HG03066 (cell line): Measurements from ENCODE around the gene TMCO1.
"Not testable (repeated sequence)": the region's sequence is repeated elsewhere in the genome, so short reads cannot be mapped to it uniquely, and the experiment has no call there.

Source experiments
- ATAC-seq: cut with Tn5 transposase; IDR thresholded peaks from one replicate; pipeline ENCODE4 v1.9.1; 2021; ENCODE audit warnings: low read depth; ENCODE audit not compliant: unreplicated experiment

The TMCO1 gene

DNA sequence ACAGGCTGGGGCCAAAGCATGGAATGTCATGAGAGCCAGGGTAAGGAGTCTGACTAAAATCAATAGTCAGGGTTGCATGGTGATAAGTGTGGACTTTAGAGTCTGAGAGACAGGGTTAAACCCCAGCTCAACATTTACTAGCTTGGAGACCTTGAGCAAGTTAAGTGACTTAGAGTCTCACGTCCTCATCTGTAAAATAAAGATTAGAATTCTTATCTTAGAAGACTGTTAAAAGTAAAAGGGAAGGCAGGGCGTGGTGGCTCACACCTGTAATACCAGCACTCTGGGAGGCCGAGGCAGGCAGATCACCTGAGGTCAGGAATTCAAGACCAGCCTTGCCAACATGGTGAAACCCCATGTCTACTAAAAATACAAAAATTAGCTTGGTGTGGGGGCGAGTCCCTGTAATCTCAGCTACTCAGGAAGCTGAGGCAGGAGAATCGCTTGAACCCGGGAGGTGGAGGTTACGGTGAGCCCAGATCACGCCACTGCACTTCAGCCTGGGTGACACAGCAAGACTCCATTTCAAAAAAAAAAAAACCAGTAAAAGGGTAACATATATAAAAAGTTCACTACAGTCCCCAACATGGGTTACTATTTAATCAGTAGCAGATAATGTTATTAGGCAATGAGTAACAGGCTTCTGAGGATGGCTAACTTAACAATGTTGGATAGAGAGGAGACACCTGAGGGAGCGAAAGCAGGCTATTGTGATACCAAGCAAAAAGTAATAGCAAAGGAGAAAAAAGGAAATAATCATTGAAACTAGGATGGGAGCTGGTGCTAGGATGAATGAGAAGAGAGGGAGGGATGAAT lies 20.8 kb downstream of the TMCO1 start:
- ATAC-seq, result no peak

DNA sequence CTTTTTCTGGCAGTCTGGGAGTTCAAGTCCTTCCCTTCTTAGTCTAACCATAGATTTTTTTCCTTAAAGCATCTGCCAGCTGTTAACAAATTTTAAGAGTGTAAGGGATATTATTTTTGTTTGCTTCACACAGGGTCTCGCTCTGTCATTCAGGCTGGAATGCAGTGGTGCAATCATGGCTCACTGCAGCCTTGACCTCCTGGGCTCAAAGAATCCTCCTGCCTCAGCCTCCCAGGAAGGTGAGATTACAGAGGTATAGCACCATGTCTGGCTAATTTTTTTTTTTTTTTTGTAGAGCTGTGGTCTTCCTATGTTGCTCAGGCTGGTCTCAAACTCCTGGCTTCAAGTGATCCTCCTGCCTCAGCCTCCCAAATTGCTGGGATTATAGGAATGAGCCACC lies 23.8 kb downstream of the TMCO1 start:
- not testable (repeated sequence) for ATAC-seq

DNA sequence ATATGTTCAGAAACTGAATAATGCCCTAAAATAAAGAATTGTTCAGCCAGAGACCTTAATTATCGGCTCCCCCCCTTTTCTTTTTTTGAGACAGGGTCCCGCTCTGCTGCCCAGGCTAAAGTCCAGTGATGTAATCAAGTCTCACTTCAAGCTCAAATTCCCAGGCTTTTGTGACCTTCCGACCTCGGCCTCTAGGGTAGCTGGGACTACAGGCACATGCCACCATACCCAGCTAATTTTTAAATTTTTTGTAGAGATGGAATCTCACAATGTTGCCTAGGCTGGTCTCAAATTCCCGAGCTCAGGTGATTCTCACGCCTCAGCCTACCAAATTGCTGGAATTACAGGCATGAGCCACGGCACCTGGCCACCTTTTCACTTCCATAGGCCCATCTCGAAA lies 26.5 kb downstream of the TMCO1 start:
- no peak for ATAC-seq

DNA sequence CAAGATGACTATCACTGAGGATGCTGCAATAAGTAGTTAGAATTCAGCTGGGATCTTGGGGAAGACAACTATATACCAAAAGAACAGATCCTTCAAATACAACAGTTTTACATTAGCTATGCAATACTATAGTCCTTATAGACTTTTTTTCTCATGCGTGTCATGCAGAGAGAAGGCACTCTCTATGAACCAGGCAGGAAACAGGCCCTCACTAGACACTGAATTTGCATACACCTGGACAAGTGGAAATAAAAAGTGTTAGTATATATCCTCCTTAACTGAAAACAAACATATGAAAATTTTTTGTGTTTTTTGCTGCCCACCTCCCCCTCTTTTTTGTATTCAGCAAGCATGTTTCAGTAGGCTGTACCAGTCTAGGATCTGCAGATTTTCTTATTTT lies 29.9 kb downstream of the TMCO1 start:
- peak; percentile 99 for ATAC-seq

DNA sequence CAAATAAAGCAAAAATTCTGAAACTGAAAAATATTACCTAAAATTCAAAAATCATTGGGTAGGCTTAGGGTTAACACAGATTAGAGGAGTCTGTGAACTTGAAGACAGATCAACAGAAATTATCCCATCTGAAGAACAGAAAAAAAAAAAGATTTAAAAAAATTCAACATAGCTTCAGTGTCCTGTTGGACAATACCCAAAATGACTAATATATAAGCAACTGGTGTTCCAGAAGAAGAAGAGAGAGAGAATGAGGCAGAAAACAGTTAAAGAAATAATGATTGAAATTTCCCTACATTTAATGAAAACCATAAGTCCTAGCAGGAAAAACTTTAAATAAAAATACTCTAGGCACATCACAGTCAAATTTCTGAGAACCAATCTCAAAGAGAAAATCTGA lies 31.5 kb downstream of the TMCO1 start:
- ATAC-seq, result no peak

DNA sequence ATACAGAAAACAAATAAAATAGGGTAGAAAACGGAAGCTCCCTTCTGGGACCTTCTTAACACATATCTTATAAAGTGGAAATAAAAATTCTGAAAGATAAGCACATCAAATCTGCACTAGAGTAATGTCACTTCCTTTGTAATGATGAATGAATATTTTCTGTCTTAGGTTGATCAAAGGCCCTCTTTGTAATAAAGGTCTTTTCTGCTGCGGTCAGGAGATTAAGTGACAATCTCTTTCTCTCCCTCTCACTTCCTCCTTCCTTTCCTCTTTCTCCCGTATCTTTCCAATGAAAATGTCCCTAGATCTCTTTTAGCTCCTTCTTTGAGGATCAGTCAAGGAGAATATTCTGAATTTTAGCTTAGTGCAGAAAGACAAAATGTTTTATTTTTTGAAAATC lies 33.8 kb downstream of the TMCO1 start:
- no peak for ATAC-seq

DNA sequence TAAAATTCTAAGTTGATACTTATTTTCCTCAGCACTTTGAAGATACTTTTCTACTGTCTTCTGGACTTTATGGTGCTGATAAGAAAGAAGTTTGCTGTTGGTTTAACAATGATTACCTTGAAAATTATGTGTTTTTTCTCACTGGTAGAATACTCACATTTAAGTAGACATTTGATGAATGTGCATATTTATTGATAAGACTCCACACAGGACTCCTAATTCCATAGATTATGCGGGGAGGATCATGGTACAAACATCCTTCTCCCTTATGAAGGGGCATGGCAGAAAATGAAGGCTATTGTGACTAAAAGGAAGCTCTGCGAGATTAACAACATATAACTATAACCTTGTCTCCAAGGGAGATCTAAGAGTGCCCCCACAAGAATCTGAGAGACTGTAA lies 41.8 kb downstream of the TMCO1 start:
- ATAC-seq, result no peak

DNA sequence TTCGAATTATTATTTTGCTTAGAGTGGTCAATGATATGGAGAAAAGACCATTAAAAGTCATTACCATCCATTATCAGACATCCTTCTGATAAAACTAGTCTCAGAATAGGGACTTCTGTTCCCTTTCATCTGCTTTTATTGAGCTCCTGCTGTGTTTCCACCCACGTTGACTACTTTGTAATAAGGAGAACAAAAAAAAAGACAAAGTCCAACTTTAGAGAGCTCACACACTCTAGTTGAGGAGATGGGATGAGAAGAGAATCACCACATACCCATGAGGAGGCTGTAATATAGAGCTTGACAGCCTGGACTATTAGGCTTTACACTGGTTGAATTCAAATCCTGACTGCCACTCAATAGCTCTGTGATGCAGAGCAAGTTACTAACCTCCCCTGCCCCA lies 42.5 kb downstream of the TMCO1 start:
- no peak for ATAC-seq

DNA sequence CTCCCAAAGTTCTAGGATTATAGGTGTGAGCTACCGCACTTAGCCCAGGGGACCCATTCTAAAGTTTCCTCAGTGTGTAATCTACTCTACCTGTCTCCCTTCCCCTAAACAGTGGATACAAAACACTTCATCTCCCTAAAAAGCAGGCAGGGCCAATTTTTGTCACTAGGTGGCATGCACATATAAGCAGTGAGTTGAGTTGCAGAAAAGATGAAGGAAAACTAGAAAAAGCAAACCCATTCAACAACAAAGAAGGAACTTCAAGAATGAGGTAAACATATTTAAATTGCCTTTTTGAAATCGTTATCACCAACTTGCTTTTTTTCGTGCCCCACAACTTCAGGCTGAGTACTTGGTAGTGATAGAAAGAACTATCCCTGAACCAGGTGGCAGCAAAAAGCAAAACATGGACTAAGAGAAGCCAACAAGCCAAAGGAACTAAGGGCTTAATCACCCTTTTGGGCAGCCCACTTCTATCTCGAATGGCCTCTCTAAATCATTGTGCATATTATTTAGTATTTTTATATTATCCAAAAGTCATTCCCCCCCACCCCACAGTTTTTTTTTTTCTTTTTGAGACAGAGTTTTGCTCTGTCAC lies 50.7 kb downstream of the TMCO1 start:
- no peak for ATAC-seq

DNA sequence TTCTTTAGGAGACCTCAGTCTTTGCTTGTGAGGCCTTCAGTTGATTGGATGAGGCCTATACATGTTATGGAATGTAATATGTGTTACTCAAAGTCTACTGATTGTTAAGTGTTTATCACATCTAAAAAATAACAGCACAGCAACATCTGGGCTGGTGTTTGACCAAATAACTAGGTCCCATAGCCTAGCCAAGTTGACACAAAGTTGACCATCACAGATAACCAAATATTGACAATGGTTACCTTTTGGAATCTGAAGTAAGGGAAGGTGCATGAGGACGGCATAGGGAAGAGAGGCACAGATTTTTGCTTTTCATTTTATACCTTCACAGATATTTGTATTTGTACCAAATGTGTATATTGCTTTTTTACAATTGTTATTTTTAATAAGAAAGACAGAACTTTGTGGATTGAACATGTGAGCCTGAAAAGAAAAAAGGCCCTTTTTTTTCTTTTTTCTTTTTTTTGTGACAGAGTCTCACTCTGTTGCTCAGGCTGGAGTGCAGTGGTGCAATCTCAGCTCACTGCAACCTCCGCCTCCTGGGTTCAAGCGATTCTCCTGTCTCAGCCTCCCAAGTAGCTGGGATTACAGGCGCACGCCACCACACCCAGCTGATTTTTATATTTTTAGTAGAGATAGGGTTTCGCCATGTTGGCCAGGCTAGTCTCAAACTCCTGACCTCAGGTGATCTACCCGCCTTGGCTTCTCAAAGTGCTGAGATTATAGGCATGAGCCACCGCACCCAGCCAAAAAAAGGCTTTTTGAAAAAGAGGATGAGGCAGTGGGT lies 52.2 kb downstream of the TMCO1 start:
- ATAC-seq, result not testable (repeated sequence)

DNA sequence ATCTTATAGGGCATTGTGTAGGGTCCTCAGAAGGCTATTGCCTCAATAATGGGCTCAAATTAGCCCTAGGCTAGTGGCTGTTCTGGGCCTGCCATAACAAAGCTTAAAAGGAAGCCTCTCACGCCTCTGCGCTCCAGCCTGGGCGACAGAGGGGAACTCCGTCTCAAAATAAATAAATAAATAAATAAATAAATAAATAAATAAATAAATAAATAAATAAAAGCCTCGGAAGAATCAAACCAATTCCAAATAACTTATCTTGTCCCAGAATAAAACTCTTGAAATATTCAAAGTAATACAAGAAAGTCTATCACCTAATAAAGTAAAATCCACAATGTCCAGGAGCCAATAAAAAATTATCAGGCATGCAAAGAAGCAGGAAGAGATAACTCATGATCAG lies 55.9 kb downstream of the TMCO1 start:
- no peak for ATAC-seq

DNA sequence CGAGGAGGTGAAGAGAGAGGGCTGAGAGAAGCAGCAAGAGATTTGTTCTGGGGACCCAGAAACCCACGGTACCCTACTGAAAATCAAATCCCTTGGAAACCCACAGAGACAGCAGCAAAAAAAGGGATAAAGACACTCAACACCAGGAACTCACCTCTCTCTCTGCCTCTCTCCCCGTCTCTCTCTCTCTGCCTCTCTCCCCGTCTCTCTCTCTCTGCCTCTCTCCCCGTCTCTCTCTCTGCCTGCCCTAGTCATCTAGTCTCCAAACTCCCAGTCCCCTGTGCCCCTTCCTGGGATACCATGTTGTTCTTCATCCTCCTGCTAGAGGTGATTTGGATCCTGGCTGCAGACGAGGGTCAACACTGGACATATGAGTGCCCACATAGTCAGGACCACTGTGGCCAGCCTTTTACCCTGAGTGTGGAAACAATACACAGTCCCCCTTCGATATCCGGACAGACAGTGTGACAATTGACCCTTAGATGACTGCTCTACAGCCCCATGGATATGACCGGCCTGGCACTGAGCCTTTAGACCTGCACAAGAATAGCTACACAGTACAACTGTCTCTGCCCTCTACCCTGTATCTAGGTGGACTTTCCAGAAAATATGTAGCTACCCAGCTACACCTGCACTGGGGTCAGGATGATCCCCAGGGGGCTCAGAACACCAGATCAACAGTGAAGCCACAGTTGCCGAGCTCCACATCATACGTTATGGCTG lies 60.5 kb downstream of the TMCO1 start:
- no peak for ATAC-seq

DNA sequence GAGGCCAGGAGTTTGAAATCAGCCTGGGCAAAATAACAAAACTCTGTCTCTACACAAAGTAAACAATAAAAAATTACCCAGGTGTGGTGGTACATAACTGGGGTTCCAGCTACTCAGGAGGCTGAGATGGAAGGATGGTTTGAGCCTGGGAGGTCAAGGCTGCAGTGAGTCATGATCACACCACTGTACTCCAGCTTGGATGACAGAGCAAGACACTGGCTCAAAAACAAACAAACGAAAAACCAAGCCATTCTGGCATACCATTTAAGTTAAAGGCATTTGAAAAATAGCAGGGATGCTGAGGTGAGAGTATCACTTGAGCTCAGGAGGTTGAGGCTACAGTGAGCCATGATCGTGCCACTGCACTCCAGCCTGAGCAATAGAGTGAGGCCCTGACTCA lies 65.0 kb downstream of the TMCO1 start:
- no peak for ATAC-seq

DNA sequence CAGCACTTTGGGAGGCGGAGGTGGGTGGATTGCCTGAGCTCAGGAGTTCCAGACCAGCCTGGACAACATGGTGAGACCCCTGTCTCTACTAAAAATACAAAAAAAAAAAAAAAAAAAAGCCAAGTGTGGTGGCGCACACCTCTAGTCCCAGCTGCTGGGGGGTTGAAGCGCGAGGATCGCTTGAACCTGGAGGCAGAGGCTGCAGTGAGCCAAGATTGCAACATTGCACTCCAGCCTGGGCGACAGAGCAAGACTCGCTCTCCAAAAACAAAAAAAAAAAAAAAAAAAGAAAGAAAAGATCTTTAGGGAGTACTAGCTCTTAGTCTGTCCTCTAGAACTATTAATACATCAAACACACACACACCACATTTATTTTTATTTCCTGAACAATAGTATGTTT lies 66.7 kb downstream of the TMCO1 start:
- not testable (repeated sequence) for ATAC-seq

DNA sequence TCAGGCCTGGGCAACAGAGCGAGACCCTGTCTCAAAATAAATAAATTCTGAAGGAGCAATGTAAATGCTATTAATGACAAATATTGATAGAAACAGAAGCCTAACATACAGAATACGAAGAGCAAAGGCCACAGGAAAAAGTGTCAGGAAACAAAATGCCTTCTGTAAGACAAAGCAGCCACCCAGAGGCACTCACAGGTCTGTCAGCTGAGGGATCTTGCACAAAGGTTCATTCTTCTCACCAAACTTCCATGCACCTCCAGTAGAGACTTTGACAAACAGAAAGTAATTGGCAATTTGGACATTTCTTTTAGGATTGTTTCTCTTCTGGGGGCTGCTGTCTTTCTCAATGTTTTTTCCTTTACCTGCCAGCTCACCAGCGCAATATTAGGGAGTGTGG lies 69.1 kb downstream of the TMCO1 start:
- no peak for ATAC-seq

DNA sequence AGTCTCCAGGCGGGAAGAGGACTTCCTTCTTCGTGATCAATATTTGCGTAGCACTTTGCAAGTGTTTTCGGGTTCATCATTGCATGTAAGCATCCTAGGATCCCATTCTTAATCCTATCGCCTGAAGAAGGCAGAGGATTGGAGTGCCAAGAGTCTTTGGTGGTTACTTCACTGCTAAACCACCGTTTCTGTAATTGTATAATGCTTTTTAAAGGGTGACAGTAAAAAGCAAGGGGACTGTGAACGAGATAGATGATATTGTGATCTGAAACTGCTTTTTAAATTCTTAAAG lies 70.0 kb downstream of the TMCO1 start:
- no peak for ATAC-seq

DNA sequence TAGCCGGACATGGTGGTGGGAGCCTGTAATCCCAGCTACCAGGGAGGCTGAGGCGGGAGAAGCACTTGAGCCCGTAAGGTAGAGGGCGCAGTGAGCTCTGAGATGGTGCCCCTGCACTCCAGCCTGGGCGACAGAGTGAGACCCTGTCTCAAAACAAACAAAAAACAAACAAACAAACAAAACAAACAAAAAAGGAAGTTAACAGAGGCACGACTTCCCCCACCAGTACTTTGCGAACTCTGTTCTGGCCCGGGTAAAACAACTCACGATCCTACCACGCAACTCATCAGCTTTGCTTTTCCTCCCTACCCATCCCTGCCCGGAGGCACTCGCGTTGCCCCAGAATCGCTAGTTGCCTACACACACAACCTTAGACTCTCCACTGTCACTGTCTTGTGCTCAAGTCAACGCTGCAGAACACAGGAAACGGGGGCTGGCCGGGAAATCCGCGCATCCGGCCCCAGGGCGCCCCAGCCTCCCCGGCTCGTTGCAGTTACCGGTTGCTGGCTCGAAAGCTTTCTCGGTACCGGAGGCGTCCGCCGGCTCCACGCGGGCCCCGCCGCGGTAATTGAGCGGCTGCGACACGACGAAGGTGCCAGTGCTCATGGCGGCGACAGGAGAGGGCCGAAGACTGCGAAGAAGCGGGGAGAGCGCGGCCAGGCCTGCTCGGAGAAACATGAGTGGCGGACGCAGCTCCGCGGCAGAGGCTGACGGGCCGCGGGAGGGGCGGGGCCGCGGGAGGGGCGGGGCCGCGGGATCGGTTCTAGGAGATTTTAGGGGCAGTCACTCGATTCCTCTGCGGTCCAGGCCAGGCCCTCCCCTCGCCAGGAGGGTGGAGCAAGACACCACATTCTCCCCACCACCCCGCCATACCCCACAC lies 70.5 kb downstream of the TMCO1 start, which contains the start of gene ALDH9A1:
ALDH9A1 (minus strand) TSS at position 682 of the 880 bp plus-strand sequence; CDS start at position 678, 4 bp downstream.
- ATAC-seq, result peak; percentile 92

DNA sequence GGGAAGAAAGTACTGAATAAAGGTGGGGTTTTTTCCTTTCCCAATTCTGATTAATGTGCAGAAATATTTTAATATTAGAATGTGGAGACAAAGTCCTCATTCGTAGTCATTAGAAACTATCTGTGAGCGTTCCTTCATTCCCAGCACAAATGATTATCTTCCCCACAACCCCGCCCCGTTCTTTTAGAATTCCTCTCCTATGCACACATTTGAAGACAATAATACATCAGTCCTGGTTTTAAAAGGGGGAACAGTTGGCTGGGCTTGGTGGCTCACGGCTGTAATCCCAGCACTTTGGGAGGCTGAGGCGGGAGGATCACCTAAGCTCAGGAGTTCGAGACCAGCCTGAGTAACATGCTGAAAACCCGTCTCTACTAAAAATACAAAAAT lies 71.2 kb downstream of the TMCO1 start:
- no peak for ATAC-seq

DNA sequence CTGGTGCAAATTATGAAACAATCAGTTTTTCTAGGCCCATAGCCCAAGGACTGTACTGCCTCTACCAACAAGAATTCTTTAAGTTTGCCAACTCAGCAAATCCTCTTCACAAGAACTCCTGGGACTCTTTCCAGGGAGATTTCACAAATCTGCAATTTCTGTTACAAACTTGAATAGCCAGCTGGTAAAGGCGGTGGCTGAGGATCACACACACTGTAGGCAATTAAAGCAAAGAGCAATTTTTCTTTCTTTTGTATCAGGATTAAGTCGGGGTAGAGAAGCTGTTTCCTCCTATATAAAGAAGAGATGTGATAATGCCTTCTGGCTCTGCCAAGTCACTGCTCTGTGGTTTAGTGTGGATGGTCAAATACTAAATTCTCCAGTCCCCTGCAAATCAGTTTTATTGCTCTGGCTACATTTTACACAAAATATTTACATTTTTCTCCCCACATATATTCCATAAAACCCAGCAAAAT lies 72.0 kb downstream of the TMCO1 start:
- no peak for ATAC-seq

DNA sequence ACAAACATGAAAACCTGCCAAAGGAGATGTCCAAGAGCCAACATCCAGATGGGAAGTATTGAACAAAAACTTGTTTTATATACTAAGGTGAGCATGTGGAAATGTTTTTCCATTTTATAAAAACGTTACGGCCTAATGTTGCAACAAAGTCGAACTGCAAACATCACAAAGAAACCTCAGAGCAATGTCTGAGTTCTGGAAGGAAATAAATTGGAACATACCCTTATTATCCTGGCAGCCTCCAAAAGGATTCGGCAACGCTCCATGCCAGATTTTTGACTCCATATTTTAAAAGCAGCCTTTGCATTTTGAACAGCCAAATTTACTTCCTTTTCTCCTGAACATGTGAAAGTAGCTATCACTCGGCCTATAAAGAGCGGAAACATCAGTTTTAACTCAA lies 73.6 kb downstream of the TMCO1 start:
- no peak for ATAC-seq
